DND-41 (cell line): ENCODE results near the gene SERHL2.
"Not testable (repeated sequence)": the region's sequence is repeated elsewhere in the genome, so short reads cannot be mapped to it uniquely, and the experiment has no call there.

ENCODE experiments used
- ATAC-seq: fragments of 200-7000 bp; cut with Tn5 transposase; 3 replicates; pipeline ENCODE4 v1.9.1; 2021; ENCODE audit warnings: low read depth; ENCODE audit not compliant: insufficient read depth
- DNase-seq: peaks from one replicate; pipeline ENCODE4 v3.0.0-alpha.2; 2020
- H2AFZ ChIP-seq: 2 replicates; pipeline ENCODE4 v1.6.0; 2012; ENCODE audit warnings: low read depth, low read length
- H3K27ac ChIP-seq: 2 replicates; pipeline ENCODE4 v1.5.1; 2012; ENCODE audit warnings: low read length, inconsistent platforms
- H3K27me3 ChIP-seq: fragments of 200-600 bp; sonication (generic); 2 replicates; pipeline ENCODE4 v1.6.0; 2012; ENCODE audit warnings: low read length, mild to moderate bottlenecking, inconsistent platforms; ENCODE audit not compliant: insufficient read depth, poor library complexity
- H3K36me3 ChIP-seq: 2 replicates; pipeline ENCODE4 v1.5.1; 2012; ENCODE audit warnings: low read length, inconsistent platforms; ENCODE audit not compliant: insufficient read depth
- H3K4me1 ChIP-seq: 2 replicates; pipeline ENCODE4 v1.5.1; 2012; ENCODE audit warnings: mild to moderate bottlenecking, low read length; ENCODE audit not compliant: insufficient read depth
- H3K4me2 ChIP-seq: 2 replicates; pipeline ENCODE4 v1.6.0; 2012; ENCODE audit warnings: mild to moderate bottlenecking, moderate library complexity, low read length, inconsistent platforms; ENCODE audit not compliant: insufficient read depth
- H3K4me3 ChIP-seq, 2 experiments: fragments of 200-600 bp in 1 of 2; shearing (Covaris generic) in 1 of 2; 2 replicates each; pipeline ENCODE4 v1.5.1; 2012 to 2016; ENCODE audit warnings: inconsistent platforms in 2 of 2, low read length in 2 of 2, mild to moderate bottlenecking in 2 of 2, low read depth in 1 of 2, moderate library complexity in 1 of 2
- H3K79me2 ChIP-seq: 2 replicates; pipeline ENCODE4 v1.6.0; 2012; ENCODE audit warnings: low read length, inconsistent platforms; ENCODE audit not compliant: insufficient read depth
- H3K9ac ChIP-seq: 2 replicates; pipeline ENCODE4 v1.6.0; 2012; ENCODE audit warnings: low read depth, mild to moderate bottlenecking, inconsistent platforms, low read length, moderate library complexity
- H3K9me3 ChIP-seq: 2 replicates; pipeline ENCODE4 v1.5.1; 2012; ENCODE audit warnings: low read length, moderate library complexity, mild to moderate bottlenecking, inconsistent platforms; ENCODE audit not compliant: insufficient read depth, severe bottlenecking
- H4K20me1 ChIP-seq: 2 replicates; pipeline ENCODE4 v1.6.0; 2012; ENCODE audit warnings: low read length; ENCODE audit not compliant: insufficient read depth
- CTCF ChIP-seq: IDR thresholded peaks from 2 replicates; pipeline ENCODE4 v1.5.1; 2012; ENCODE audit warnings: borderline replicate concordance, low read length, moderate library complexity, mild to moderate bottlenecking; ENCODE audit not compliant: poor library complexity, severe bottlenecking; ENCODE audit errors: extremely low read depth
- EZH2 ChIP-seq: IDR thresholded peaks from 3 replicates; pipeline ENCODE4 v1.6.1; 2012; ENCODE audit warnings: borderline replicate concordance, low read depth, mild to moderate bottlenecking, moderate library complexity, low read length, inconsistent platforms; ENCODE audit not compliant: severe bottlenecking

Gene SERHL2

GRCh38 chr22:42536166-42536565 lies 17.6 kb upstream of the SERHL2 start:
- Histone ChIP-seq H3K4me2 (no peak overlapping the region), H3K4me1 (peaks cover 19% of the 10 kb centered on the region), H3K27ac (no peak overlapping the region), H3K9ac (no peak overlapping the region), H3K4me3 (no peak overlapping the region), H4K20me1 (no peaks in the 10 kb centered on the region), H3K36me3 (no peaks in the 10 kb centered on the region), H3K27me3 (no peaks in the 10 kb centered on the region), H2AFZ (no peak overlapping the region), H3K79me2 (no peaks in the 10 kb centered on the region), H3K9me3 (no peaks in the 10 kb centered on the region)
- no peak for TF ChIP-seq EZH2
- TF ChIP-seq CTCF, result no peak
- ATAC-seq (no peak), DNase-seq (no peak)

GRCh38 chr22:42536634-42537033 lies 17.1 kb upstream of the SERHL2 start:
- H2AFZ ChIP-seq, H3K27ac ChIP-seq, H3K27me3 ChIP-seq, ATAC-seq, H3K4me3 ChIP-seq, H3K36me3 ChIP-seq, DNase-seq, H3K79me2 ChIP-seq, H4K20me1 ChIP-seq, H3K4me2 ChIP-seq, H3K9me3 ChIP-seq, H3K9ac ChIP-seq: not testable (repeated sequence)
- peaks cover 19% of the 10 kb centered on the region for H3K4me1 ChIP-seq

GRCh38 chr22:42537199-42537831 lies 16.4 kb upstream of the SERHL2 start:
- not testable (repeated sequence) for H3K9me3 ChIP-seq, H3K4me3 ChIP-seq, ATAC-seq, DNase-seq, H3K27me3 ChIP-seq, H3K36me3 ChIP-seq, H4K20me1 ChIP-seq, H3K79me2 ChIP-seq, H3K9ac ChIP-seq, H3K4me2 ChIP-seq, H3K27ac ChIP-seq, H2AFZ ChIP-seq
- peaks cover 19% of the 10 kb centered on the region for H3K4me1 ChIP-seq

GRCh38 chr22:42539236-42539771 lies 14.5 kb upstream of the SERHL2 start:
- not testable (repeated sequence) for H3K4me3 ChIP-seq, ATAC-seq, H3K9ac ChIP-seq, H3K79me2 ChIP-seq, H2AFZ ChIP-seq, H3K9me3 ChIP-seq, H3K4me2 ChIP-seq, H4K20me1 ChIP-seq, DNase-seq, H3K4me1 ChIP-seq, H3K27me3 ChIP-seq, H3K36me3 ChIP-seq, H3K27ac ChIP-seq

GRCh38 chr22:42544686-42545085 lies 9.1 kb upstream of the SERHL2 start:
- no peak for DNase-seq

More at GRCh38 chr22:42544686-42545085, 9.1 kb upstream of the SERHL2 start:
- Histone ChIP-seq H3K79me2 (no peaks in the 10 kb centered on the region), H3K27me3 (no peaks in the 10 kb centered on the region), H2AFZ (no peak overlapping the region), H3K36me3 (no peaks in the 10 kb centered on the region), H3K9me3 (no peaks in the 10 kb centered on the region), H3K9ac (no peak overlapping the region), H3K4me1 (no peaks in the 10 kb centered on the region), H4K20me1 (no peaks in the 10 kb centered on the region), H3K4me3 (no peak overlapping the region), H3K4me2 (no peak overlapping the region), H3K27ac (no peak overlapping the region)
- no peak for ATAC-seq
- no peak for TF ChIP-seq EZH2
- TF ChIP-seq CTCF, result no peak
